ENCODE measurements around the gene ATF7IP2.

DNA sequence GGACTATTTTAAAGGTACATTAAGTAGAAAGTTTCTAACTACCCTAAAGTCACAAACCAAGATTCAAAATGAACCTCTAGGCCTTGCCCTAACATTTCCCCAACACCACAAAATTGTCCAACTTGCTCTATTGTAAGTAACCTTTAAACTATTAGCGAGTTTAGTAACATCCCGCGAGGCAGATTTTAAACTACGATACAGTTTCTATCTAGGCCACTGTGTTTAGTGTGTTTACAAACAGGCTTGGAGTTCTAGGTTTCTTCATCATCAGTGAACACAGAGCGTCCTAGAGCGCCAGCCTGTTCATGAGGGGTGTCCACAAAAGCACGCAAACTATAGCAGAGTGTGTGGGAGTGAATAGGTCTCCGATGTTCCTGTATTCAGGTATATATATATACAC is 142.8 kb downstream of the ATF7IP2 start:
- no peak for TF ChIP-seq EZH2 (IDR thresholded peaks at IDR 0.05; ENCODE audit: insufficient read depth, poor library complexity, severe bottlenecking)
- no peak for TF ChIP-seq EZH2phosphoT487 (IDR thresholded peaks at IDR 0.05; ENCODE audit: insufficient read depth, low read depth)

All from GM23248 (cell line).